ENCODE measurements around the gene SYNGR1.
"Not testable (repeated sequence)": the region's sequence is repeated elsewhere in the genome, so short reads cannot be mapped to it uniquely, and the experiment has no call there.

Gene SYNGR1

DNA sequence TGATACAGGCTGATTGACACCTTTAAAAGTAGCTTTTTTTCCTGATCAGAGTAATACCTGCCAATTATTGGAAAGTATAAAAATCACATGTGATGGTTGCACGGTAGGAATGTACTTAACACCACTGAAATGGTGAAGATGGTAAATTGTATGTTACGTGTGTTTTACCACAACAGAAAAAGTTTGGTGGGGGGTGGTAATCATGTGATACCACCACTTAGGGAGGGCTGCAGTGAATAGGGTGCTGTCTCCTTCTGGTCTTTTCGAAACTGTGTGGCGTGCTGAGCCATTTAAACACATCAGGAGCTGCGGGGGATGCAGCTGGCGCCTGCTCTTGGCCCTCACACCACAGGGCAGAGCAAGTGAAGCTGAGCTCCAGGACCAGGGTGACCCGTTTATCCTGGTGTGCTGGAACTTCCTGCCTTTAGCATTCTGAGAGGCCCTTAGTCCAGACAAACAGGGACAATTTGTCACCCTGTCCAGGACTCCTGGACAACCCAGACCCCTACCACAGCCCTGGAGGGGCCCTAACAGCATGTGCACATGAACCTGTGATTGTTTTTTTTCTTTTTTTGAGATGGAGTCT, 2.6 kb downstream of the SYNGR1 start:
- WGBS (ENCODE audit: extremely low coverage, insufficient coverage, low lambda C conversion rate): no CpG with 5 or more reads among the region's 7 CpGs
- H2BK5ac ChIP-seq (ENCODE audit: low read length): no peak overlapping the region
- no peak overlapping the region for H3K4me2 ChIP-seq (ENCODE audit: low read length)
- H4K8ac ChIP-seq (ENCODE audit: low read depth, low read length): no peak overlapping the region
- H2BK15ac ChIP-seq (replicated peaks; ENCODE audit: low read depth): no peak overlapping the region
- H3K4me1 ChIP-seq (ENCODE audit: control insufficient read depth, low read depth, low read length): peaks cover 12% of the 10 kb centered on the region
- no peak overlapping the region for H2AK5ac ChIP-seq (ENCODE audit: low read length)
- no peak overlapping the region for H3K18ac ChIP-seq (ENCODE audit: low read length)
- H4K5ac ChIP-seq (ENCODE audit: low read length): no peak overlapping the region
- H3K4me3 ChIP-seq (ENCODE audit: low read length): no peak overlapping the region
- no peak overlapping the region for H3K4ac ChIP-seq (ENCODE audit: low read depth, low read length)
- H3K56ac ChIP-seq (ENCODE audit: low read length): peak overlapping the region; percentile 35
- no peaks in the 10 kb centered on the region for H3K27me3 ChIP-seq (ENCODE audit: insufficient read depth, low read length, poor library complexity)
- no peak overlapping the region for H2BK120ac ChIP-seq (ENCODE audit: low read depth, low read length)
- H3K36me3 ChIP-seq (ENCODE audit: control insufficient read depth, insufficient read depth, low read length): no peaks in the 10 kb centered on the region
- H3K79me1 ChIP-seq (ENCODE audit: low read length): no peaks in the 10 kb centered on the region
- no peak overlapping the region for H3K23ac ChIP-seq (ENCODE audit: low read length)
- no peak overlapping the region for H3K27ac ChIP-seq (ENCODE audit: low read depth, low read length)
- no peak for DNase-seq
- no peak overlapping the region for H3K9ac ChIP-seq (ENCODE audit: low read length)
- no peaks in the 10 kb centered on the region for H3K79me2 ChIP-seq (ENCODE audit: control insufficient read depth, insufficient read depth, low read length)

DNA sequence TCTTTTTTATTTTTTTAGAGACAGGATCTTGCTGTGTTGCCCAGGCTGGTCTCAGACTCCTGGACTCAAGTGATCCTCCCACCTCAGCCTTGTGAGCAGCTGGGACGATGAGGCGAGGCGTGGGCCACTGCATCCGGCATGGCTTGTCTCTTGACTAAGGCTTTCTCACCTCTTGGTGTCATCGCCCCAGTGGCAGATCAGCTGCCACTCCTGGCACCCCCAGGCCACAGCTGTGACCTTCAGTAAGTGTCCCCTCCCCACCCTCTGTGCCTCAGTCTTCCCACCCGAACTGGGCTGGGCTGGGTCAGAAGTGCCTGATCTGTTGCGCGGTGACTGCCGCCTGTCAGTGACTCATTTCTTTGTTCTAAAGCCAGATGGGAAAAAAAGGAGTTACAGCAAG, 3.6 kb downstream of the SYNGR1 start:
- DNase-seq: no peak

GRCh38 chr22:39355080-39355479, 5.3 kb downstream of the SYNGR1 start:
- Histone ChIP-seq H2BK120ac (ENCODE audit: low read depth, low read length) (no peak overlapping the region), H4K8ac (ENCODE audit: low read depth, low read length) (no peak overlapping the region), H3K4me2 (ENCODE audit: low read length) (no peak overlapping the region), H3K27me3 (ENCODE audit: insufficient read depth, low read length, poor library complexity) (no peaks in the 10 kb centered on the region), H3K4ac (ENCODE audit: low read depth, low read length) (no peak overlapping the region), H2AK5ac (ENCODE audit: low read length) (no peak overlapping the region), H4K5ac (ENCODE audit: low read length) (no peak overlapping the region), H3K18ac (ENCODE audit: low read length) (no peak overlapping the region), H3K4me1 (ENCODE audit: control insufficient read depth, low read depth, low read length) (peaks cover 12% of the 10 kb centered on the region), H3K79me1 (ENCODE audit: low read length) (no peaks in the 10 kb centered on the region), H3K56ac (ENCODE audit: low read length) (no peak overlapping the region), H3K79me2 (ENCODE audit: control insufficient read depth, insufficient read depth, low read length) (no peaks in the 10 kb centered on the region), H3K4me3 (ENCODE audit: low read length) (no peak overlapping the region), H2BK5ac (ENCODE audit: low read length) (no peak overlapping the region), H3K23ac (ENCODE audit: low read length) (no peak overlapping the region), H3K36me3 (ENCODE audit: control insufficient read depth, insufficient read depth, low read length) (no peaks in the 10 kb centered on the region), H3K27ac (ENCODE audit: low read depth, low read length) (no peak overlapping the region), H3K9ac (ENCODE audit: low read length) (no peak overlapping the region), H2BK15ac (replicated peaks; ENCODE audit: low read depth) (no peak overlapping the region)
- WGBS (ENCODE audit: extremely low coverage, insufficient coverage, low lambda C conversion rate): no CpG with 5 or more reads among the region's 12 CpGs
- DNase-seq: no peak

More for the DNA sequence above, 3.6 kb downstream of the SYNGR1 start:
- Histone ChIP-seq H3K18ac (ENCODE audit: low read length) (no peak overlapping the region), H2BK5ac (ENCODE audit: low read length) (no peak overlapping the region), H3K4me1 (ENCODE audit: control insufficient read depth, low read depth, low read length) (peaks cover 12% of the 10 kb centered on the region), H3K4me3 (ENCODE audit: low read length) (no peak overlapping the region), H2BK120ac (ENCODE audit: low read depth, low read length) (no peak overlapping the region), H3K79me2 (ENCODE audit: control insufficient read depth, insufficient read depth, low read length) (no peaks in the 10 kb centered on the region), H3K79me1 (ENCODE audit: low read length) (no peaks in the 10 kb centered on the region), H3K27me3 (ENCODE audit: insufficient read depth, low read length, poor library complexity) (no peaks in the 10 kb centered on the region), H3K4ac (ENCODE audit: low read depth, low read length) (no peak overlapping the region), H3K56ac (ENCODE audit: low read length) (no peak overlapping the region), H4K5ac (ENCODE audit: low read length) (no peak overlapping the region), H2AK5ac (ENCODE audit: low read length) (no peak overlapping the region), H3K9ac (ENCODE audit: low read length) (no peak overlapping the region), H3K4me2 (ENCODE audit: low read length) (no peak overlapping the region), H2BK15ac (replicated peaks; ENCODE audit: low read depth) (no peak overlapping the region), H3K27ac (ENCODE audit: low read depth, low read length) (no peak overlapping the region), H3K36me3 (ENCODE audit: control insufficient read depth, insufficient read depth, low read length) (no peaks in the 10 kb centered on the region), H3K23ac (ENCODE audit: low read length) (no peak overlapping the region), H4K8ac (ENCODE audit: low read depth, low read length) (no peak overlapping the region)
- no CpG with 5 or more reads among the region's 9 CpGs for WGBS (ENCODE audit: extremely low coverage, insufficient coverage, low lambda C conversion rate)

- H3K18ac ChIP-seq (ENCODE audit: low read length); H3K4me2 ChIP-seq (ENCODE audit: low read length); H2AK5ac ChIP-seq (ENCODE audit: low read length); H3K27me3 ChIP-seq (ENCODE audit: insufficient read depth, low read length, poor library complexity); H2BK5ac ChIP-seq (ENCODE audit: low read length); H2BK15ac ChIP-seq (replicated peaks; ENCODE audit: low read depth); H3K4ac ChIP-seq (ENCODE audit: low read depth, low read length); DNase-seq; H2BK120ac ChIP-seq (ENCODE audit: low read depth, low read length); H3K9ac ChIP-seq (ENCODE audit: low read length); H3K36me3 ChIP-seq (ENCODE audit: control insufficient read depth, insufficient read depth, low read length); H3K4me3 ChIP-seq (ENCODE audit: low read length); H3K79me2 ChIP-seq (ENCODE audit: control insufficient read depth, insufficient read depth, low read length); H3K79me1 ChIP-seq (ENCODE audit: low read length); H4K8ac ChIP-seq (ENCODE audit: low read depth, low read length); H3K56ac ChIP-seq (ENCODE audit: low read length); H4K5ac ChIP-seq (ENCODE audit: low read length); H3K23ac ChIP-seq (ENCODE audit: low read length); H3K27ac ChIP-seq (ENCODE audit: low read depth, low read length): not testable (repeated sequence)
- peaks cover 15% of the 10 kb centered on the region for H3K4me1 ChIP-seq (ENCODE audit: control insufficient read depth, low read depth, low read length)
- WGBS (ENCODE audit: extremely low coverage, insufficient coverage, low lambda C conversion rate): no CpG with 5 or more reads among the region's 14 CpGs
Observed at GRCh38 chr22:39355805-39356204, 6.0 kb downstream of the SYNGR1 start.

DNA sequence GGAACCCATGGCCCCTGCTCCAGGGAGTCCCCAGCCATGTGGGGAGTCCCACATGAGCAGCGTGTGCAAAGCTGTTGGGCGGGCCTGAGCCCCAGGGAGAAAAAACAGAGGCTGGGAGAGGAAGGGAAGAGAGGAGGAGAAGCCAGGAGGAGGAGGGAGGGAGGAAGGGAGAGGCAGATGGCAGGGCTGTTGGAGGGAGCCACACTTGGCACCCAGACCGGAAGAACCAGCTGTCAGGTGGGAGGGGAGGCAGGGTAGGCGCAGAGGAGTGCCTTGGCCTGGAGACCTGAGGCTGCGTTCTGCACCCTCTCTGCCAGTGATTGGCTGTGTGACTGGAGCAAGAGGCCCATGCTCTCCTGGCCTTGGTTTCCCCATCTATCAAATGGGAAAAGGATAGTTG, 6.7 kb downstream of the SYNGR1 start:
- Histone ChIP-seq H3K4me3 (ENCODE audit: low read length) (no peak overlapping the region), H2AK5ac (ENCODE audit: low read length) (no peak overlapping the region), H3K4me1 (ENCODE audit: control insufficient read depth, low read depth, low read length) (peaks cover 13% of the 10 kb centered on the region), H4K8ac (ENCODE audit: low read depth, low read length) (no peak overlapping the region), H3K27ac (ENCODE audit: low read depth, low read length) (no peak overlapping the region), H3K79me2 (ENCODE audit: control insufficient read depth, insufficient read depth, low read length) (no peaks in the 10 kb centered on the region), H3K4ac (ENCODE audit: low read depth, low read length) (no peak overlapping the region), H3K9ac (ENCODE audit: low read length) (no peak overlapping the region), H3K79me1 (ENCODE audit: low read length) (no peaks in the 10 kb centered on the region), H3K27me3 (ENCODE audit: insufficient read depth, low read length, poor library complexity) (no peaks in the 10 kb centered on the region), H3K56ac (ENCODE audit: low read length) (no peak overlapping the region), H3K4me2 (ENCODE audit: low read length) (no peak overlapping the region), H2BK15ac (replicated peaks; ENCODE audit: low read depth) (no peak overlapping the region), H2BK5ac (ENCODE audit: low read length) (no peak overlapping the region), H3K23ac (ENCODE audit: low read length) (no peak overlapping the region), H3K36me3 (ENCODE audit: control insufficient read depth, insufficient read depth, low read length) (no peaks in the 10 kb centered on the region), H4K5ac (ENCODE audit: low read length) (no peak overlapping the region), H3K18ac (ENCODE audit: low read length) (no peak overlapping the region), H2BK120ac (ENCODE audit: low read depth, low read length) (no peak overlapping the region)
- no peak for DNase-seq
- no CpG with 5 or more reads among the region's 5 CpGs for WGBS (ENCODE audit: extremely low coverage, insufficient coverage, low lambda C conversion rate)

All from mesendoderm (in vitro differentiated cells).